CD1c-positive myeloid dendritic cell (primary cell): ENCODE results near the gene CD300H.

Experiments
- DNase-seq: peaks from one replicate; pipeline ENCODE4 v3.0.0-alpha.2; 2016; ENCODE audit errors: extremely low spot score

CD300H gene

GRCh38 chr17:74567397-74567796, at the start of gene CD300H:
Gene CD300H, minus strand, starts transcription at chr17:74567509.
- DNase-seq = peak; percentile 77

- DNase-seq = no peak
These were observed 49.4 kb upstream of the CD300H start for GRCh38 chr17:74616696-74617095.

- no peak for DNase-seq
These were observed 44.7 kb upstream of the CD300H start for GRCh38 chr17:74612046-74612445.

- no peak for DNase-seq
These were observed 42.8 kb upstream of the CD300H start for GRCh38 chr17:74610108-74610507.

GRCh38 chr17:74608511-74608910, 41.2 kb upstream of the CD300H start:
- DNase-seq = no peak

- peak; percentile 51 for DNase-seq
These were observed 39.9 kb upstream of the CD300H start for GRCh38 chr17:74607221-74607620.

GRCh38 chr17:74606050-74606449, 38.7 kb upstream of the CD300H start:
- no peak for DNase-seq

- DNase-seq = no peak
These were observed 38.1 kb upstream of the CD300H start for GRCh38 chr17:74605361-74605760.

- no peak for DNase-seq
These were observed 37.5 kb upstream of the CD300H start for GRCh38 chr17:74604761-74605160.

GRCh38 chr17:74604200-74604599, 36.9 kb upstream of the CD300H start:
- no peak for DNase-seq

GRCh38 chr17:74603746-74604145, 36.4 kb upstream of the CD300H start:
- no peak for DNase-seq

GRCh38 chr17:74603037-74603635, 35.8 kb upstream of the CD300H start:
- peak; percentile 38 for DNase-seq

GRCh38 chr17:74601944-74602572, 34.7 kb upstream of the CD300H start:
- DNase-seq = peak; percentile 66

- peak; percentile 91 for DNase-seq
These were observed 32.2 kb upstream of the CD300H start for GRCh38 chr17:74599448-74599939.

- peak; percentile 63 for DNase-seq
These were observed 31.7 kb upstream of the CD300H start for GRCh38 chr17:74599023-74599399.

GRCh38 chr17:74598346-74599022, 31.2 kb upstream of the CD300H start:
- no peak for DNase-seq

GRCh38 chr17:74597069-74597790, 29.9 kb upstream of the CD300H start:
- DNase-seq = peak; percentile 60

- no peak for DNase-seq
These were observed 27.9 kb upstream of the CD300H start for GRCh38 chr17:74595037-74595750.

GRCh38 chr17:74592087-74592990, 25.0 kb upstream of the CD300H start, which contains the start of gene CD300LD:
Gene CD300LD, minus strand, starts transcription at chr17:74592283. Its CDS starts 81 bp downstream, at chr17:74592202.
- DNase-seq = peak; percentile 52

- DNase-seq = no peak
These were observed 24.2 kb upstream of the CD300H start for GRCh38 chr17:74591503-74591902.
